ENCODE measurements around the gene ATP1A2. TPM values are rescaled to one million over a fixed set of nuclear protein-coding genes. Genes with fewer than 3 reads are reported as not detected.

The ATP1A2 gene
- polyA plus RNA-seq, 3 donors: 7.3 to 110 (median 25.6) TPM

GRCh38 chr1:160186246-160186645, 70.7 kb downstream of the ATP1A2 start:
- WGBS, 3 donors: 85 to 89% (median 85%) methylated on average over 7 of the region's 7 CpGs

DNA sequence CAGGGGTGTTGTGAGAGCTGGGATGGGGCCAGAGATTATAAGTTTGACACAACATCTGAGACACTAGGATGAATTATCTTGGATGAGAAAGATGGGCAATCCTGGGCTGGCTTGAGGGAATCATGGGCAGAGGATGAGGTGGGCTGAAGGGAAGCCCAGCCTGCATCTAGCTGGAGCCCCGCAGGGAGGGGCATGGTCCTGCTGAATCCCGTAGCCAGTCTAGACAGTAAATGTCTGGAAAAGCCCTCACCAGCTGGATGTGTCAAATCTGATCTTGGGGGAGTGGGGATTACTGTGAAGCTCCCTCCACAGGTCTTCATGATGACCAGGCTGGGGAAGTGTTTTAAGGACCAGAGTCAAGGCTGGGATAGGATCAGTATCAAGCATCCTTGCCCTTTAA, 71.2 kb downstream of the ATP1A2 start:
- 62 to 80% (median 67%) methylated on average over 2 of the region's 2 CpGs for WGBS, 3 donors
- no peak overlapping the region for H3K27ac ChIP-seq (ENCODE audit: low read depth, low read length)

More at GRCh38 chr1:160186246-160186645, 70.7 kb downstream of the ATP1A2 start:
- H3K27ac ChIP-seq (ENCODE audit: low read depth, low read length): no peak overlapping the region

GRCh38 chr1:160187407-160187806, 71.8 kb downstream of the ATP1A2 start:
- WGBS, 3 donors: 68 to 82% (median 75%) methylated on average over 7 of the region's 7 CpGs
- no peak overlapping the region for H3K27ac ChIP-seq (ENCODE audit: low read depth, low read length)

DNA sequence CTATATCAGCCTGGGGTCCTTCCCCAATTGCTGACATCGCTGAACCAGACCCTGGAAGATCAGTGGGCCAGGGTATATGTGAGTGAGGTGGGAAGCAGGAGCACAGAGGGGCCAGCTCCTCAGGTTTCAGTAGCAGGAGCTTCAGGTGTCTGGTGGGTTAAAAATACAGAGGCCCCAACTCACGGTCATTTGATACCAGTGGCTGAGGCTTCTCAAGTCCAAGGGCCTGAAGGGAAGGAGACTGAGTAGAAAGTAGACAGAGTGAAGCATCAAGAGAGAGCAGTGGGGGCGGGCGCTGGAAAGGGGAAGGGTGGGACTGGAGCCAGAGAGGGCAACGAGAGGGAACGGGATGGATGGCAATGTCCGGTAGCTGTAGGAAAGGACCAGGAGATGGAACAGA, 72.8 kb downstream of the ATP1A2 start:
- H3K27ac ChIP-seq (ENCODE audit: low read depth, low read length): no peak overlapping the region
- WGBS, 3 donors: 85 to 89% (median 86%) methylated on average over 7 of the region's 7 CpGs

- no peak within 1 kb of the TSS for H3K27ac ChIP-seq (ENCODE audit: low read depth, low read length)
- WGBS, 3 donors: 62 to 66% (median 65%) methylated on average over 15 of the region's 15 CpGs
Observed at GRCh38 chr1:160189649-160190625, 74.4 kb downstream of the ATP1A2 start, which contains the start of gene CASQ1. Gene CASQ1 (plus strand): TSS chr1:160190575. CDS start chr1:160190752, 177 bp downstream.

GRCh38 chr1:160191756-160192155, 76.2 kb downstream of the ATP1A2 start:
- 77 to 93% (median 85%) methylated on average over 3 of the region's 3 CpGs for WGBS, 3 donors
- H3K27ac ChIP-seq (ENCODE audit: low read depth, low read length): no peak overlapping the region

GRCh38 chr1:160192234-160192633, 76.7 kb downstream of the ATP1A2 start:
- H3K27ac ChIP-seq (ENCODE audit: low read depth, low read length): no peak overlapping the region

Other genes starting within 250 kb of the ATP1A2 start
- 1 to 10 TPM in 1 of 3 donors, under 1 TPM in 1, not detected in 1; 0.33 to 1.1 TPM for gene CFAP45, start 215.6 kb upstream of the ATP1A2 start, polyA plus RNA-seq
- gene TAGLN2, start 190.3 kb upstream of the ATP1A2 start, polyA plus RNA-seq: 100 to 1,000 TPM; 273 to 442 (median 340) TPM
- gene IGSF9, start 170.1 kb upstream of the ATP1A2 start, polyA plus RNA-seq: 1 to 10 TPM in 2 of 3 donors, under 1 TPM in 1; 0.56 to 1.6 (median 1.4) TPM
- under 1 TPM in 1 of 3 donors, not detected in 2; 0.12 TPM for gene SLAMF9, start 161.5 kb upstream of the ATP1A2 start, polyA plus RNA-seq
- 1 to 10 TPM in 2 of 3 donors, under 1 TPM in 1; 0.90 to 4.1 (median 2.4) TPM for gene PIGM, start 83.8 kb upstream of the ATP1A2 start, polyA plus RNA-seq
- gene KCNJ10, start 45.6 kb upstream of the ATP1A2 start, polyA plus RNA-seq: under 1 TPM in 2 of 3 donors, not detected in 1; 0.09 to 0.12 TPM
- under 1 TPM in 1 of 3 donors, not detected in 2; 0.03 TPM for gene KCNJ9, start 34.2 kb upstream of the ATP1A2 start, polyA plus RNA-seq
- 10 to 100 TPM; 13.8 to 24.8 (median 23.9) TPM for gene IGSF8, start 17.1 kb upstream of the ATP1A2 start, polyA plus RNA-seq
- under 1 TPM; 0.13 to 0.56 (median 0.54) TPM for gene ATP1A4, start 35.8 kb downstream of the ATP1A2 start, polyA plus RNA-seq
- under 1 TPM in 2 of 3 donors, not detected in 1; 0.13 to 0.35 TPM for gene CASQ1, start 74.8 kb downstream of the ATP1A2 start, polyA plus RNA-seq
- 100 to 1,000 TPM in 2 of 3 donors, 10 to 100 TPM in 1; 54.6 to 289 (median 276) TPM for gene PEA15, start 89.6 kb downstream of the ATP1A2 start, polyA plus RNA-seq
- 100 to 1,000 TPM in 1 of 3 donors, 10 to 100 TPM in 2; 61.8 to 105 (median 74.6) TPM for gene DCAF8, start 146.8 kb downstream of the ATP1A2 start, polyA plus RNA-seq
- gene PEX19, start 169.4 kb downstream of the ATP1A2 start, polyA plus RNA-seq: 100 to 1,000 TPM in 1 of 3 donors, 10 to 100 TPM in 2; 24.7 to 135 (median 56.0) TPM
- gene COPA, start 227.5 kb downstream of the ATP1A2 start, polyA plus RNA-seq: 10 to 100 TPM; 47.4 to 86.6 (median 75.8) TPM
- 10 to 100 TPM; 31.7 to 63.2 (median 45.5) TPM for gene NCSTN, start 227.6 kb downstream of the ATP1A2 start, polyA plus RNA-seq

Measured in adipose tissue (tissue), 3 donors.